ENCODE measurements around the gene PIK3C3. TPM values are rescaled to one million over a fixed set of nuclear protein-coding genes. Genes with fewer than 3 reads are reported as not detected.
A peak's percentile ranks its signal among the peaks of the same experiment; 100 is the strongest.

Gene PIK3C3
- total RNA-seq, 1 experiment from 2014 or later: 50.8 TPM

DNA sequence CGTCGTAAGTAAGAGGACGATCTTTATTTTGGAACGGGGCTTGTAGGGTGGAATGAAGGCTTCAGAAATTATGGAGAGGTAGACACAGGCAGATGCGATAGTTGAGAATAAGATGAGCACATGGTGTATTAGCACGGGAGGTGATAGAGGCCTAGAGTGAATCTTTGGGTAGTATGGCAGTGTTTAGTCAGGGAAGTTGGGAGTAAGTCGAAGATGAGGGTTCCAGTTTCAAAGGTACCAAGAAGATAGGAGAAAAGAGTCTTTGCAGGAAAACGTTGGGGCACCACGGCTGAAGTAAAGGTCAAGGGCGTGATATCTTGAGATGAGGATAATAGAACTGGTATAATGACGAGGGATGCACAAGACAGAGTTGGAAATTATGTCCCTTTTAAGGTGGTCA lies 654 bp downstream of the PIK3C3 start:
- intact Hi-C loops (cut with micrococcal nuclease; ENCODE audit: unreplicated experiment): no loop called here
- H3K27ac ChIP-seq (ENCODE audit: low read depth, low read length, poor library complexity, severe bottlenecking): peak overlapping the region; percentile 62
- peaks cover 4% of the 10 kb centered on the region for H3K4me1 ChIP-seq (ENCODE audit: insufficient read depth, low read length, poor library complexity, severe bottlenecking)
- peak overlapping the region; percentile 76 for H3K4me3 ChIP-seq (ENCODE audit: low read depth, low read length, poor library complexity, severe bottlenecking)
- H3K27me3 ChIP-seq (replicated peaks; ENCODE audit: insufficient read depth, low read depth, low read length, poor library complexity): no peaks in the 10 kb centered on the region
- H3K36me3 ChIP-seq (ENCODE audit: insufficient read depth, low read length, poor library complexity, severe bottlenecking): peaks cover 12% of the 10 kb centered on the region
- no peaks in the 10 kb centered on the region for H3K9me3 ChIP-seq (ENCODE audit: low read depth, low read length, poor library complexity, severe bottlenecking)
- CTCF ChIA-PET: no interaction called here
- TF ChIP-seq, protein P1, sequence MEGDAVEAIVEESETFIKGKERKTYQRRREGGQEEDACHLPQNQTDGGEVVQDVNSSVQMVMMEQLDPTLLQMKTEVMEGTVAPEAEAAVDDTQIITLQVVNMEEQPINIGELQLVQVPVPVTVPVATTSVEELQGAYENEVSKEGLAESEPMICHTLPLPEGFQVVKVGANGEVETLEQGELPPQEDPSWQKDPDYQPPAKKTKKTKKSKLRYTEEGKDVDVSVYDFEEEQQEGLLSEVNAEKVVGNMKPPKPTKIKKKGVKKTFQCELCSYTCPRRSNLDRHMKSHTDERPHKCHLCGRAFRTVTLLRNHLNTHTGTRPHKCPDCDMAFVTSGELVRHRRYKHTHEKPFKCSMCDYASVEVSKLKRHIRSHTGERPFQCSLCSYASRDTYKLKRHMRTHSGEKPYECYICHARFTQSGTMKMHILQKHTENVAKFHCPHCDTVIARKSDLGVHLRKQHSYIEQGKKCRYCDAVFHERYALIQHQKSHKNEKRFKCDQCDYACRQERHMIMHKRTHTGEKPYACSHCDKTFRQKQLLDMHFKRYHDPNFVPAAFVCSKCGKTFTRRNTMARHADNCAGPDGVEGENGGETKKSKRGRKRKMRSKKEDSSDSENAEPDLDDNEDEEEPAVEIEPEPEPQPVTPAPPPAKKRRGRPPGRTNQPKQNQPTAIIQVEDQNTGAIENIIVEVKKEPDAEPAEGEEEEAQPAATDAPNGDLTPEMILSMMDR (conservative IDR thresholded peaks at IDR 0.05; ENCODE audit: low read depth, low read length): no peak
- TF ChIP-seq EZH2 (IDR thresholded peaks at IDR 0.05; ENCODE audit: borderline replicate concordance, low read depth, low read length, poor library complexity, severe bottlenecking): no peak
- BruUV-seq (replicated peaks): TSS peak; percentile 76
- POLR2A ChIA-PET (ENCODE audit: low non-redundant PET): no interaction called here
- no peak for DNase-seq (ENCODE audit: low spot score)

DNA sequence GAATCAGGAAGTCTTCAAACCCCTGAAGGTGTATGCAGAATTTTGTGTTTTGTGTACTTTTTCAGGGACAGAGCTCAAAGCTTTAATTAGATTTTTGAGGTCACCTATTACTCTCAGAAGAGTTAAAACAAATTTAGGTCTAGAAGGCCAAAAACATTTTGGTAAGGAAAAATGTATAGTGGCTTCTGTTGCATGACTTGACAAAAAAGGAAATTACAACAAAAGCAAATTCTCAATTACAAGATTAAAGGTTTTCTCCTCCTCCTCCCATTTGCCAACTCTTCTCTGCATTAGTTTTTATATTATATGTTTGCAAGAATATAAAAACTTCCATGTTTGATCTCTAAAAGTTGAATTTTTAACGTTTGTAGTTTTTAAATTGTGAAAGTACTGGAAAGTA lies 4.0 kb downstream of the PIK3C3 start:
- no peak for DNase-seq (ENCODE audit: low spot score)
- ChIA-PET CTCF (no interaction called here), POLR2A (ENCODE audit: low non-redundant PET) (no interaction called here)
- TF ChIP-seq, protein P1 (conservative IDR thresholded peaks at IDR 0.05; ENCODE audit: low read depth, low read length): no peak
- no peak for TF ChIP-seq EZH2 (IDR thresholded peaks at IDR 0.05; ENCODE audit: borderline replicate concordance, low read depth, low read length, poor library complexity, severe bottlenecking)
- no peak overlapping the region for H3K27ac ChIP-seq (ENCODE audit: low read depth, low read length, poor library complexity, severe bottlenecking)
- H3K9me3 ChIP-seq (ENCODE audit: low read depth, low read length, poor library complexity, severe bottlenecking): no peaks in the 10 kb centered on the region
- BruUV-seq (replicated peaks): no TSS peak
- peaks cover 4% of the 10 kb centered on the region for H3K4me1 ChIP-seq (ENCODE audit: insufficient read depth, low read length, poor library complexity, severe bottlenecking)
- no peaks in the 10 kb centered on the region for H3K27me3 ChIP-seq (replicated peaks; ENCODE audit: insufficient read depth, low read depth, low read length, poor library complexity)
- intact Hi-C loops (cut with micrococcal nuclease; ENCODE audit: unreplicated experiment): no loop called here
- H3K36me3 ChIP-seq (ENCODE audit: insufficient read depth, low read length, poor library complexity, severe bottlenecking): peaks cover 22% of the 10 kb centered on the region
- no peak overlapping the region for H3K4me3 ChIP-seq (ENCODE audit: low read depth, low read length, poor library complexity, severe bottlenecking)

DNA sequence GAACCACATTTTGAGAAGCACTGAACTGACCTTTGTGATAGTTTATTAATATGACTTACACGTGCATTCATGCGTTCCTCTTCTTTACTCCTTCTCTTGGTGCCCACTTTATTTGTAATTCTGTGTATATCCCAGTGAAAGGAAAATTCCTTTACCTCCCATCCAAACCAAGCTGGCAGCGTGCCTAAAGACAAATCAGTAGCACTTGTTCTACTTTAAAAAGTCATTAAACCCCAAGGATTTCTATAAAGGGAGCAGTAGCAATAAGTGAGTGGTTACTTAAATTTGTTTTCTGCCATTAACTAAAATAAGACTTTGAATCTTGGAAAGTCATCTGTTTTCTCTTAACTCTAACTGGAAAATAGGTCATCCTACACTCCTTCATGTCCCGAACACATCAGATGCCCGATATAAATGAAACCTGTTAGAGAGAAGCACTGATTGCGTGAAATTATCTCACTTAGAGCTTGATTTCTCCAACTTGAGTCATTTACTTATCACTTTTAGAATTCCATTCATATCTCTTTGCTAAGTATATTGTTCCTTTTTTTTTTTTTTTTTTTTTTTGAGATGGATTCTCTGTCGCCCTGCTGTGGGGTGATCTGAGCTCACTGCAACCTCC lies 10.7 kb downstream of the PIK3C3 start:
- POLR2A ChIA-PET (ENCODE audit: low non-redundant PET): no interaction called here
- no TSS peak for BruUV-seq (replicated peaks)
- DNase-seq (ENCODE audit: low spot score): no peak

More for the DNA sequence above, 10.7 kb downstream of the PIK3C3 start:
- intact Hi-C loops (cut with micrococcal nuclease; ENCODE audit: unreplicated experiment): no loop called here
- Histone ChIP-seq H3K9me3 (ENCODE audit: low read depth, low read length, poor library complexity, severe bottlenecking) (no peaks in the 10 kb centered on the region), H3K36me3 (ENCODE audit: insufficient read depth, low read length, poor library complexity, severe bottlenecking) (peaks cover 11% of the 10 kb centered on the region), H3K4me3 (ENCODE audit: low read depth, low read length, poor library complexity, severe bottlenecking) (no peak overlapping the region), H3K4me1 (ENCODE audit: insufficient read depth, low read length, poor library complexity, severe bottlenecking) (peaks cover 10% of the 10 kb centered on the region), H3K27me3 (replicated peaks; ENCODE audit: insufficient read depth, low read depth, low read length, poor library complexity) (no peaks in the 10 kb centered on the region), H3K27ac (ENCODE audit: low read depth, low read length, poor library complexity, severe bottlenecking) (no peak overlapping the region)
- TF ChIP-seq, protein P1 (conservative IDR thresholded peaks at IDR 0.05; ENCODE audit: low read depth, low read length): no peak
- TF ChIP-seq EZH2 (IDR thresholded peaks at IDR 0.05; ENCODE audit: borderline replicate concordance, low read depth, low read length, poor library complexity, severe bottlenecking): no peak
- CTCF ChIA-PET: interaction anchor here (0.6 kb wide), 1 partner anchor 28 kb away, joined by 4 read pairs; no protein-coding TSS in a partner anchor

Data from A673 (cell line).